Stomach (tissue), 9 donors: Measurements from ENCODE around the gene PCBD1. TPM values are rescaled to one million over a fixed set of nuclear protein-coding genes. Genes with fewer than 3 reads are reported as not detected.
A peak's percentile ranks its signal among the peaks of the same experiment; 100 is the strongest.

ENCODE experiments used
- DNase-seq, 2 donors: peaks; one replicate each; pipeline versions ENCODE4 v3.0.0 to v3.0.0-alpha.2; 2013 to 2019
- H3K27ac ChIP-seq, 5 donors: fragments of 200-600 bp in 4 of 5; sonication (generic) in 4 of 5; one replicate each; pipeline ENCODE4 v1.5.1; 2013 to 2019; ENCODE audit warnings: mild to moderate bottlenecking in 1 of 5, moderate library complexity in 1 of 5
- H3K27me3 ChIP-seq, 3 donors: fragments of 200-600 bp; sonication (generic); one replicate each; pipeline ENCODE4 v1.5.1; 2017 to 2019; ENCODE audit warnings: mixed run types in 1 of 3
- H3K36me3 ChIP-seq, 4 donors: fragments of 200-600 bp; sonication (generic); 1 replicate in 3 of 4; 2 replicates in 1 of 4; pipeline ENCODE4 v1.5.1; 2016 to 2019
- H3K4me1 ChIP-seq, 4 donors: fragments of 200-600 bp; sonication (generic); one replicate each; pipeline ENCODE4 v1.5.1; 2016 to 2019
- H3K4me3 ChIP-seq, 4 donors: fragments of 200-600 bp; sonication (generic) in 3 of 4; one replicate each; pipeline ENCODE4 v1.5.1; 2016 to 2019; ENCODE audit warnings: mild to moderate bottlenecking in 1 of 4
- H3K9me3 ChIP-seq, 4 donors: fragments of 200-600 bp; sonication (generic); one replicate each; pipeline ENCODE4 v1.5.1; 2016 to 2019
- EP300 ChIP-seq: sonication (generic); formaldehyde crosslinking; IDR thresholded peaks from one replicate; pipeline ENCODE4 v1.6.1; 2017; ENCODE audit warnings: antibody characterized with exemption
- POLR2A ChIP-seq, 4 donors: fragments of 450-650 bp; IDR thresholded peaks; one replicate each; pipeline ENCODE4 v1.6.1; 2016; ENCODE audit warnings: antibody characterized with exemption in 4 of 4, control low read depth in 2 of 4, mild to moderate bottlenecking in 1 of 4, moderate library complexity in 1 of 4
- POLR2AphosphoS5 ChIP-seq, 3 donors: sonication (generic); formaldehyde crosslinking; IDR thresholded peaks; one replicate each; pipeline ENCODE4 v1.6.1; 2016; ENCODE audit warnings: antibody characterized with exemption in 3 of 3
- WGBS, 5 donors: extraction: QIAGEN DNeasy Blood & Tissue Kit in 3 of 5; methylation state at CpG; one replicate each; pipeline versions ENCODE4 v1.1.5 to v1.1.7; 2013 to 2018; 5-methylcytosine and 5-hydroxymethylcytosine counted together
- intact Hi-C: fragments of 100-400 bp; cut with DNase I; formaldehyde crosslinking; loops from one replicate; pipeline ENCODE4 v1.15.1; 2023; ENCODE audit warnings: low total_unique reads
- polyA plus RNA-seq, 3 donors: library from polyadenylated mRNA; stranded (reverse); fragments of 200-250 nt; gene quantifications; one replicate each; pipeline ENCODE4 v1.2.3, GENCODE V29; 2013
- total RNA-seq, 5 donors: library from RNA; depleted of rRNA; stranded (reverse); fragments of >200 nt; gene quantifications; one replicate each; pipeline versions ENCODE4 v1.1.0 to v1.2.3, GENCODE V29; 2014 to 2016
- TF ChIP-seq, protein P1 (sequence below), 7 experiments: fragments of 450-650 bp in 4 of 7; fragments of 200-600 bp in 3 of 7; sonication (generic) in 3 of 7; IDR thresholded peaks; one replicate each; pipeline ENCODE4 v1.5.1; 2016 to 2019; ENCODE audit warnings: antibody characterized with exemption in 7 of 7, control low read depth in 2 of 7, mild to moderate bottlenecking in 1 of 7
- donor health status: healthy with polysubstance abuse.
- donor health status: Bipolar disorder and iron deficiency.
- donor health status: healthy.

Gene PCBD1
- total and polyA plus RNA-seq, 8 donors = 29.4 to 130 (median 66.1) TPM

DNA sequence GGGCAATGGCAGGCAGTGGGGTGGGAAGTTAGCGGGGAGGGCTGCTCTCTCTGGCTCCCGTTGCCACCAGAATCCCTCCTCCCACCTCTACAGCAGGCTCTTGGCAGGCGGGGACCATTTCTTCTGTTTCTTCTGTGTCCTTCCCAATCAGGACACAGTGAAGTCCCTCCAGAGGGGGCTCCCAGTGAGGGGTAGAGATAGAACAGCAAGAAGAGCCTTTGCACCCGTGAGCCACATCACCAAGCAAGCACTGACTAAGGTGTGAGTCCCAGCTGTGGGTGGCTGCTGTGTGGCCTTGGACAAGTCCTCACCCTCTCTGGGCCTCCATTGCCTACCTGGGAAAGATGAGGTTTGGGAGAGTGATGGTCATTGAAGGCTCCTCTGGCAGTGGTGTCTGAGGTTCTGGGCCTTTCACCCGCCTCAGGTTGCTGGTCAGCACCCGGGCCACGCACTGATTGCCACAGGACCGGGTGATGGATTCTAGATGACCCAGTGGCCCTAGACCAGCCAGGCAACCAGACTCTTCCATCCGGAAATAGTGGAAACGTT, 26.0 kb upstream of the PCBD1 start:
- Histone ChIP-seq H3K4me1 (no peaks in the 10 kb centered on the region), H3K36me3 (no peaks in the 10 kb centered on the region), H3K4me3 (no peak overlapping the region), H3K27ac (no peak overlapping the region), H3K27me3 (peaks cover 0 to 29% (median 7%) of the 10 kb centered on the region in 3 donors), H3K9me3 (no peaks in the 10 kb centered on the region)
- TF ChIP-seq, protein P1, sequence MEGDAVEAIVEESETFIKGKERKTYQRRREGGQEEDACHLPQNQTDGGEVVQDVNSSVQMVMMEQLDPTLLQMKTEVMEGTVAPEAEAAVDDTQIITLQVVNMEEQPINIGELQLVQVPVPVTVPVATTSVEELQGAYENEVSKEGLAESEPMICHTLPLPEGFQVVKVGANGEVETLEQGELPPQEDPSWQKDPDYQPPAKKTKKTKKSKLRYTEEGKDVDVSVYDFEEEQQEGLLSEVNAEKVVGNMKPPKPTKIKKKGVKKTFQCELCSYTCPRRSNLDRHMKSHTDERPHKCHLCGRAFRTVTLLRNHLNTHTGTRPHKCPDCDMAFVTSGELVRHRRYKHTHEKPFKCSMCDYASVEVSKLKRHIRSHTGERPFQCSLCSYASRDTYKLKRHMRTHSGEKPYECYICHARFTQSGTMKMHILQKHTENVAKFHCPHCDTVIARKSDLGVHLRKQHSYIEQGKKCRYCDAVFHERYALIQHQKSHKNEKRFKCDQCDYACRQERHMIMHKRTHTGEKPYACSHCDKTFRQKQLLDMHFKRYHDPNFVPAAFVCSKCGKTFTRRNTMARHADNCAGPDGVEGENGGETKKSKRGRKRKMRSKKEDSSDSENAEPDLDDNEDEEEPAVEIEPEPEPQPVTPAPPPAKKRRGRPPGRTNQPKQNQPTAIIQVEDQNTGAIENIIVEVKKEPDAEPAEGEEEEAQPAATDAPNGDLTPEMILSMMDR (IDR thresholded peaks at IDR 0.05) = no peak
- TF ChIP-seq POLR2A (IDR thresholded peaks at IDR 0.05) = no peak
- no peak for TF ChIP-seq EP300
- no peak for TF ChIP-seq POLR2AphosphoS5 (IDR thresholded peaks at IDR 0.05)
- WGBS, 5 donors = 60 to 86% (median 78%) methylated on average over 5 to 10 of the region's 10 CpGs
- DNase-seq = no peak
- intact Hi-C loops = no loop called here

DNA sequence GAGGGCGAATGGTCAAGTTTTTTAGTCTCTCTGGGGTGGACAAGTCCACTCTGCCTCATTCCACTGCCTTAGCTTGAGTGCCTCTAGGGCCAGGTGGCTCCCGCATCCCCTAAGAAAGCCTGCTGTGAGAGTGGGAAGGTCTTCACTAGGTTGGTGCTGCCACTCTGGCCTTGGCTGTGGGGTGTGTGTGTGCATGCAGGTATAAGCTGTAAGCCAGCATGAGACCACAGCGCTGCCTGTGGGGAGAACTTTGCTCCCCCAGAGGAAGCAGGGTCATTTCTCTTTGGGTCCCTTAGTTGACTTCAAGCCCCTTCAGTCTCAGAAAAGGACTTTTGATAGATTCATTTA, 25.5 kb upstream of the PCBD1 start:
- Histone ChIP-seq H3K4me3 (no peak overlapping the region), H3K4me1 (no peaks in the 10 kb centered on the region), H3K36me3 (no peaks in the 10 kb centered on the region), H3K27ac (no peak overlapping the region), H3K9me3 (no peaks in the 10 kb centered on the region), H3K27me3 (peaks cover 0 to 24% (median 7%) of the 10 kb centered on the region in 3 donors)
- TF ChIP-seq POLR2A (IDR thresholded peaks at IDR 0.05) = no peak
- TF ChIP-seq POLR2AphosphoS5 (IDR thresholded peaks at IDR 0.05) = no peak
- TF ChIP-seq, protein P1 (IDR thresholded peaks at IDR 0.05) = no peak
- TF ChIP-seq EP300 = no peak
- 80 to 97% (median 93%) methylated on average over 3 of the region's 3 CpGs for WGBS, 5 donors
- intact Hi-C loops = no loop called here
- no peak for DNase-seq

DNA sequence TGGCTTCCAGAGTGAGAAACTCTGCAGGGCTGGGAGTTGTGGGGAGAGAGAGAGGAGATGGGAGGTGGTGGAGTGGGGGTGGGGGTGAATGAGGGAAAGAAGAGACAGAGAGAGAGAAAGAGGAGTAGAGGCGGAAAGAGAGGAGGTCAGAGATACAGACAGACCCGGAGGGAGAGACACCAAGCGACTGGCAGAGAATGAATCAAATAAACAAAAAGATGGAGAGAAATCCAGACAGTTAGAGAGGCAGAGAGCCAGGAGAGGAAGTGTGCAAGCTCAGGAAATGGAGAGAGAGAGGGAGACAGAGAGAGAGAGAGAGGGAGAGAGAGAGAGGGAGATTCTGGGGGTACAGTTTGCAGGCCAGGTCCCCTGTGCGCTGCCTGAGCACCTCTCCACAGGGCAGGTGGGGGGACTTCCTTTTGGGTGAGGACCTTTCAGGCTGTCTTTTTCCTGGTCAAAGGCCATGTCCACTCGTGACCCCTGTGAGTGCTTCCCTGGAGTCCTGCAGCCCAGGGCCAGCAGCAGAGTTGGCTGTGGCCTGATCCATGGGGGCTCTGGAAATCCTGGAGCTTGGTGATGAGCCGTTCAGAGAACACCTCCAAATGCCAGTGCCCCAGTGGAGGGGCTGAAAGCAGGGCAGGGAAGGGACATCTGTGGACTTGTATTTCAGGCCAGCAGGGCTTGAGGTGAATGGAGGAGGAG, 25.0 kb upstream of the PCBD1 start:
- Histone ChIP-seq H3K9me3 (no peaks in the 10 kb centered on the region), H3K27ac (no peak overlapping the region), H3K4me1 (no peaks in the 10 kb centered on the region), H3K27me3 (peaks cover 0 to 21% (median 7%) of the 10 kb centered on the region in 3 donors), H3K36me3 (no peaks in the 10 kb centered on the region), H3K4me3 (no peak overlapping the region)
- TF ChIP-seq POLR2A (IDR thresholded peaks at IDR 0.05) = no peak
- TF ChIP-seq POLR2AphosphoS5 (IDR thresholded peaks at IDR 0.05) = no peak
- intact Hi-C loops = no loop called here
- DNase-seq = peak in 1 of 2 donors; percentile 41
- WGBS, 5 donors = 62 to 68% (median 67%) methylated on average over 6 of the region's 6 CpGs

DNA sequence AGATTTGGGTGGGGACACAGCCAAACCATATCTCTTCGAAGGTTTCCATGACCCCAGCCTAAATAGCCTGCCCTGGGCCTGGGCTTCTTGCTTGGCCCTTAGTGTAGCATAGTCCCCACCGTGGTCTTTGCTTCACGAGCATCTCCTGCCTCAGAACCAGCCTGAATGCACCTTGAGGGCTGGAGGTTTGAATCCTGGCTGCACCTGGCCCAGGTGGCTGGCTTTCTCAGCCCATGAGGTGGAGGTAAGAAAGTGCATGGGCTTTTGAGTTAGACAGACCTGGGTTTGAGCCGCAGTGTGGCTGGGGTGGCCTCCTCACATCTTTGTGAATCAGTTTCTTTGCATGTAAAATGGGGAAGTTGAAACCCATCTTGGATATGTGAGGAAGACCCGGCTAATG, 24.2 kb upstream of the PCBD1 start:
- no peak for TF ChIP-seq POLR2AphosphoS5 (IDR thresholded peaks at IDR 0.05)
- no peak for TF ChIP-seq EP300
- TF ChIP-seq, protein P1 (IDR thresholded peaks at IDR 0.05) = no peak
- Histone ChIP-seq H3K4me3 (no peak overlapping the region), H3K27ac (no peak overlapping the region), H3K36me3 (no peaks in the 10 kb centered on the region), H3K4me1 (peaks cover 0 to 5% (median under 1%) of the 10 kb centered on the region in 4 donors), H3K27me3 (peaks cover 0 to 13% (median 5%) of the 10 kb centered on the region in 3 donors), H3K9me3 (no peaks in the 10 kb centered on the region)
- intact Hi-C loops = no loop called here
- DNase-seq = no peak
- 85 to 96% (median 90%) methylated on average over 5 of the region's 5 CpGs for WGBS, 5 donors

DNA sequence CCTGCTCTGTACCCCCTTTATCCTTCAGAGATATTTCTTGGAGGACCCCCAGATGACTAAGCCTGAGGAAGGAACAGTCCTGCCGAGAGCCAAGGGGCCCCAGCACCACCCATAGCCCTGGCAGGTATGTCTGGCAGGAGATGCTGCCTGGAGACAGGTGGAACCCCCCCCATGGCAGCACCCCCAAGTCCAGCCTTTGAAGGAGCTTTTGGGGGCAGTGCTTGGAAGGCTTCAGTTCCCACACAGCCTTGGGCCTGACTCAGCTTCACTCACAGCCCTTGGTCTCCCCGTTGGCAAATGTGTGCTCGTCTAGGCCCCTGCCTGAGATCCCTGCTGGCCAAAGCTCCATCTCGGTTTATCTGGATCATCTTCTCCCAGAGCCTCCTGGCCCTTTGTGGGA, 23.0 kb upstream of the PCBD1 start:
- TF ChIP-seq, protein P1 (IDR thresholded peaks at IDR 0.05) = no peak
- TF ChIP-seq EP300 = no peak
- no peak for TF ChIP-seq POLR2AphosphoS5 (IDR thresholded peaks at IDR 0.05)
- TF ChIP-seq POLR2A (IDR thresholded peaks at IDR 0.05) = no peak
- no peaks in the 10 kb centered on the region for H3K9me3 ChIP-seq
- no peaks in the 10 kb centered on the region for H3K36me3 ChIP-seq
- 85 to 92% (median 91%) methylated on average over 4 of the region's 4 CpGs for WGBS, 5 donors
- H3K27me3 ChIP-seq = peaks cover 0 to 2% (median 0%) of the 10 kb centered on the region in 3 donors
- intact Hi-C loops = no loop called here
- no peak overlapping the region for H3K27ac ChIP-seq
- peaks cover 0 to 9% (median 4%) of the 10 kb centered on the region in 4 donors for H3K4me1 ChIP-seq
- H3K4me3 ChIP-seq = no peak overlapping the region
- DNase-seq = no peak
